ENCODE measurements around the gene HLA-DRB1. TPM values are rescaled to one million over a fixed set of nuclear protein-coding genes. Genes with fewer than 3 reads are reported as not detected.
A peak's percentile ranks its signal among the peaks of the same experiment; 100 is the strongest.

HLA-DRB1 gene
- total RNA-seq, 2 donors from 2014 or later: 14.7 to 22.1 TPM

DNA sequence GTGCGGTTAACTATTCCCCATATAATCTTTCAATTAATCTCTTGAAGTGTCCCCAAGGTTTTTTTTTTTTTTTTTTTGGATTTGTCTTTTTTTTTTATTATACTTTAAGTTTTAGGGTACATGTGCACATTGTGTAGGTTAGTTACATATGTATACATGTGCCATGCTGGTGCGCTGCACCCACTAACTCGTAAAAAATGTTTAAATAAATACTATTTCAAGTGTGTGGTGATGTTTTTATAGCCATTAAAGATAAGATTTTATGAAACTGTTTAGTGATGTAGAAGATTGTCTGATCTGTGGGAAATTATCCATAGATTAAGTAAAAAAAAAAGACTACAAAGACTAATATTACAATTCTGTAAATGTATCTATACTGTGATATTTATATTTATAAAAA lies 34.9 kb upstream of the HLA-DRB1 start:
- Histone ChIP-seq H3K36me3 (no peaks in the 10 kb centered on the region), H3K27me3 (replicated peaks; ENCODE audit: insufficient read depth) (no peaks in the 10 kb centered on the region), H3K9me3 (no peaks in the 10 kb centered on the region), H3K4me3 (no peak overlapping the region), H3K27ac (no peak overlapping the region), H3K4me1 (replicated peaks) (no peaks in the 10 kb centered on the region)
- TF ChIP-seq, protein P1, sequence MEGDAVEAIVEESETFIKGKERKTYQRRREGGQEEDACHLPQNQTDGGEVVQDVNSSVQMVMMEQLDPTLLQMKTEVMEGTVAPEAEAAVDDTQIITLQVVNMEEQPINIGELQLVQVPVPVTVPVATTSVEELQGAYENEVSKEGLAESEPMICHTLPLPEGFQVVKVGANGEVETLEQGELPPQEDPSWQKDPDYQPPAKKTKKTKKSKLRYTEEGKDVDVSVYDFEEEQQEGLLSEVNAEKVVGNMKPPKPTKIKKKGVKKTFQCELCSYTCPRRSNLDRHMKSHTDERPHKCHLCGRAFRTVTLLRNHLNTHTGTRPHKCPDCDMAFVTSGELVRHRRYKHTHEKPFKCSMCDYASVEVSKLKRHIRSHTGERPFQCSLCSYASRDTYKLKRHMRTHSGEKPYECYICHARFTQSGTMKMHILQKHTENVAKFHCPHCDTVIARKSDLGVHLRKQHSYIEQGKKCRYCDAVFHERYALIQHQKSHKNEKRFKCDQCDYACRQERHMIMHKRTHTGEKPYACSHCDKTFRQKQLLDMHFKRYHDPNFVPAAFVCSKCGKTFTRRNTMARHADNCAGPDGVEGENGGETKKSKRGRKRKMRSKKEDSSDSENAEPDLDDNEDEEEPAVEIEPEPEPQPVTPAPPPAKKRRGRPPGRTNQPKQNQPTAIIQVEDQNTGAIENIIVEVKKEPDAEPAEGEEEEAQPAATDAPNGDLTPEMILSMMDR (IDR thresholded peaks at IDR 0.05): no peak
- TF ChIP-seq POLR2A (IDR thresholded peaks at IDR 0.05) (no peak), POLR2AphosphoS5 (IDR thresholded peaks at IDR 0.05) (no peak)
- DNase-seq (ENCODE audit: low spot score): no peak
- 0% methylated on average over 1 of the region's 3 CpGs for WGBS
- intact Hi-C loops (cut with DNase I): no loop called here

DNA sequence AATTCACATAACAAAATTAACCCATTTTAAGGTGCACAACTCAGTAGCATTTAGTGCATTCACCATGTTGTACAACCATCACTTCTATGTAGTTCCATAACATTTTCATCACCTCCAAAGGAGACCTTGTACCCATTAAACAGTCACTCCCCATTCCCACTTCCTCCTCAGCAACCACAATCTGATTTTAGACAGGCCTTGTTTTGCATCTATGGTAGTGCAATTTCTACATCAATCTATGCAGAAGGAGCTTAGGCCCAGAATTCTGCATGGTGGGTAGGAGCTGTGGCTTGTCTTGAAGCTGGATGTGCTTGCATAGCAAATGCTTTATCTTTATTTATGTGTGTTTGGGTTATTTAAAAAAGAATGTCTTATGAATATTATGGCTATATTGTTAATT lies 34.0 kb upstream of the HLA-DRB1 start:
- no peak overlapping the region for H3K4me3 ChIP-seq
- H3K4me1 ChIP-seq (replicated peaks): no peaks in the 10 kb centered on the region
- intact Hi-C loops (cut with DNase I): no loop called here
- no peak for TF ChIP-seq POLR2A (IDR thresholded peaks at IDR 0.05)
- TF ChIP-seq, protein P1 (IDR thresholded peaks at IDR 0.05): no peak
- TF ChIP-seq POLR2AphosphoS5 (IDR thresholded peaks at IDR 0.05): no peak
- no peaks in the 10 kb centered on the region for H3K36me3 ChIP-seq
- no peaks in the 10 kb centered on the region for H3K27me3 ChIP-seq (replicated peaks; ENCODE audit: insufficient read depth)
- H3K27ac ChIP-seq: no peak overlapping the region
- no peaks in the 10 kb centered on the region for H3K9me3 ChIP-seq
- DNase-seq (ENCODE audit: low spot score): no peak

DNA sequence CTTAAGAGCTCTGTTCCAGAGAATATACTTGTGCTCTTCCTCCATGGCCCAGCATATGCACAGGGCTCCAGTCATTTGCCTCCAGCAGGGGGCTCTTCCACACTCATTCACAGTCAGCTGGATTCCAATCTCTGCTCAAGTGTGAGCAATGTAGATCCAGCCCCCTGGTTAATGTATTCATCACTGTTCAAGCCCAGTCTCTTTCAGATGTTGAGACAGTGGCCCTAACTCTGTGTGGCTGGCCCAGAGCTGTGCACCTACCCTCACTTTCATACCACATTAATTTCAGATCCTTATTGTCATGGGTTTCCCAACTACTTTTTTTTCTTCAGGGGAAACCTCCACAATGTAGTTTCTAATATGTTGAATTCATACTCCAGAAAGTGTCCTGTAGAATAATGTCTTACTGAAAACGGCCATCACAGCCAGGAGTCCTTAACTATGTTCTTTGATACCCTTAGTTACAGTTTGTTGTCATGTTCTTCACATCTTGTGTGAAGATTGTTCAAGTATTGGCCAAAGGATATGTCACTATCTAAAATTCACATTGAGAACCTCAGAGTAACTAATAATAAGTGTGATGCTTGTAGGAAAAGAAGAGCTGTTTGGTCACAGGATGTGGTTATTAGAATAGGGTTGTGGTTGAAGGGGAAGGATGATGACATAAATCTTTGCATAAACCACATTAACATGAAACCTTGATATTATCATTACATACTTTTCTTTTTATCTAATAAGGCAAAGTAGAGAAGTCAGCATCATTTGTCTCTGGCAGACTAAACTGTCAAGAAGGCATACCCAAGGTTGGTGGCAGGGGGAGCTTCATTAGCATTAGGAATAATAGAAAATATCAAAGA lies 33.1 kb upstream of the HLA-DRB1 start:
- WGBS: 31% methylated on average over 1 of the region's 1 CpG
- Histone ChIP-seq H3K27ac (no peak overlapping the region), H3K27me3 (replicated peaks; ENCODE audit: insufficient read depth) (no peaks in the 10 kb centered on the region), H3K36me3 (no peaks in the 10 kb centered on the region), H3K9me3 (no peaks in the 10 kb centered on the region), H3K4me3 (no peak overlapping the region), H3K4me1 (replicated peaks) (no peaks in the 10 kb centered on the region)
- TF ChIP-seq, protein P1 (IDR thresholded peaks at IDR 0.05): peak in 1 of 4 experiments; percentile 28
- TF ChIP-seq POLR2AphosphoS5 (IDR thresholded peaks at IDR 0.05) (peak; percentile 33), POLR2A (IDR thresholded peaks at IDR 0.05) (no peak)
- DNase-seq (ENCODE audit: low spot score): no peak
- intact Hi-C loops (cut with DNase I): no loop called here

DNA sequence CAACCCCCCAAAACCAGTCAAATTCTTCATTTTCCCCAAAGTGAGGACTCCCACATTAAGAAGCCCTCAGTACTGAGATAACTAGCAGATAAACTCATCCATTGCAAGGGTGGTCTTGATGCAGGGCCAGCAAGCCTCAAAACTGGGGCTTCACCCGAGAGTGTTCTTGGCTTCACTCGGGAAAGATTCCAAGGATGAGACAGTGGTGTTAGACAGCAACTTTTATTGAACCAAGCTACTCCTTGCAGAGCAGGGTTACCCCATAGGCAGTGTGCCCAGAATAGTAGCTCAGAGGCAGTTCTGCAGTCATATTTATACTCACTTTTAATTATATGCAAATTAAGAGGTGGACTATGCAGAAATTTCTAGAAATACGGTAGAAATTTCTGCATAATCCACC lies 31.7 kb upstream of the HLA-DRB1 start:
- TF ChIP-seq POLR2A (IDR thresholded peaks at IDR 0.05): no peak
- TF ChIP-seq, protein P1 (IDR thresholded peaks at IDR 0.05): no peak
- TF ChIP-seq POLR2AphosphoS5 (IDR thresholded peaks at IDR 0.05): no peak
- H3K27ac ChIP-seq: no peak overlapping the region
- intact Hi-C loops (cut with DNase I): no loop called here
- H3K27me3 ChIP-seq (replicated peaks; ENCODE audit: insufficient read depth): no peaks in the 10 kb centered on the region
- H3K4me3 ChIP-seq: no peak overlapping the region
- no peak for DNase-seq (ENCODE audit: low spot score)
- H3K4me1 ChIP-seq (replicated peaks): no peaks in the 10 kb centered on the region
- H3K36me3 ChIP-seq: no peaks in the 10 kb centered on the region
- H3K9me3 ChIP-seq: no peaks in the 10 kb centered on the region
- WGBS: 36% methylated on average over 2 of the region's 3 CpGs

DNA sequence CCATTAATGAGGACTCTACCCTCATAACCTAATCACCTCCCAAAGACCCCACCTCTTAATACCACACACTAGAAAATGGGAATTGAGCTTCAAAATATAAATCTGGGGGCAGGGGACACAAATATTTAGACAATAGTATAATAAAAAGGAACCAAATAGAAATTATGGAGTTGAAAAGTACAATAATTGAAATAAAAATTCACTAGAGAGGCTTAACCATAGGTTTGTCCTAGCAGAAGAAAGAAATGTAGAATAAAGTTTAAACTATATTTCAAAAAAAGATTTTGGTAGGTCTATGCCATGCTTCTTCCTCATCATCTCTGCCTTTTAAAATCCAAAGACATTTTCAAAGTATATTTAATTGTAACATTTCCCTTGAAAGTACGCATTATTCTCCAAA lies 28.1 kb upstream of the HLA-DRB1 start:
- H3K27ac ChIP-seq: no peak overlapping the region
- DNase-seq (ENCODE audit: low spot score): no peak
- intact Hi-C loops (cut with DNase I): no loop called here
- H3K27me3 ChIP-seq (replicated peaks; ENCODE audit: insufficient read depth): no peaks in the 10 kb centered on the region
- H3K9me3 ChIP-seq: no peaks in the 10 kb centered on the region
- TF ChIP-seq, protein P1 (IDR thresholded peaks at IDR 0.05): no peak
- TF ChIP-seq POLR2AphosphoS5 (IDR thresholded peaks at IDR 0.05) (no peak), POLR2A (IDR thresholded peaks at IDR 0.05) (no peak)
- 41% methylated on average over 1 of the region's 1 CpG for WGBS
- H3K4me1 ChIP-seq (replicated peaks): no peaks in the 10 kb centered on the region
- H3K4me3 ChIP-seq: no peak overlapping the region
- no peaks in the 10 kb centered on the region for H3K36me3 ChIP-seq
